DMS114 treated with DMSO at 0.1 percent for 48 hours (cell line): ENCODE data around the gene HOATZ.

Source experiments
- DNase-seq: peaks from one replicate; lab custom pipeline; 2025; ENCODE audit not compliant: unreplicated experiment; lab: John Stamatoyannopoulos, UW

HOATZ gene

DNA sequence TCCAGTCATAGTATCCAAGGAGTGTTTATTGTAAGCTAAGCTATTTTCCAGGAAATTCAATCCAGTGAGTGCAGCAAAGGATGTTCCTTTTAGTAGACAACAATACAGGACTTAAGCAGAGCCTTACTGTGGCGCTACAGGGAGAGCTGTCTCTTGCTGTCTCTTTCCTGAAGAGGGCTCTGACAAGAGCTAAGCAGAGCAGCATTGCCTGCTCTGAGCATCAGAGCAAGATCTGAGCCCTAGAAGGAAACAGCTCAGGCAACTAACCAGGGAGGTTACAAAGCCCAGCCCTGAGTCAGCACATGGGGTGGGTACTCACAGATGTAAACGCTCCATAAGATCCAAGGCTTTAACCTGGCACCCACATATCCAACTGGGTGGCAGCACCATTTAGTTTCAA lies 33.9 kb downstream of the HOATZ start:
- DNase-seq, result no peak

DNA sequence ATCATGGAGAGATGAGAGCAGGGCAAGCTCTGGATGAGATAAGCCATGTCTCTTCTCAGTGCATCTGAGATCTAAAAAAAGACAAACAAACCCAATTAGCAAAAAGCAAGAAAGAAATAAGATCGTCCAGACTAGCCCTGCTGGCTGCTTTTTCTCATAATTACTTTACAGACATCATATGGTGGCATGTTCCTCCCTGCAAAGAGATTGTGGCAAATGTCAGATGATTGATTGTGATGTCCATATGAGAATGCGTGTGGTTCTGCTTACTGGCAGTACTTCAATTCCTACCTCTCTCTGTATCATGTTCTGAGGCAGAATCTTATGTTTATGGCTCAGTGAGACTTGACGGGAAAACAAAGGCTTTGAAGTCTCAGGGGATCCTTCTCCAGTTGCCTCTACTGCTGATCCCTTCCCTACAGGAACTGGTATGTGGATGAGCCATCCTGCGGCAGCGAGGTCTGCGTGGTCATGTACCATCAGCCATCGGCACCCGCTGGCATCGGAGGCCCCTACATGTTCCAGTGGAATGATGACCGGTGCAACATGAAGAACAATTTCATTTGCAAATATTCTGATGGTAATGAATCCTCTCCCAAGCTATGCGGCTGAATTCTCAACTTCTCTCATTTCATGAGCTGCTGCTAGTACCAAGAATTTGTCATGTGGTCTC lies 34.8 kb downstream of the HOATZ start:
- no peak for DNase-seq

DNA sequence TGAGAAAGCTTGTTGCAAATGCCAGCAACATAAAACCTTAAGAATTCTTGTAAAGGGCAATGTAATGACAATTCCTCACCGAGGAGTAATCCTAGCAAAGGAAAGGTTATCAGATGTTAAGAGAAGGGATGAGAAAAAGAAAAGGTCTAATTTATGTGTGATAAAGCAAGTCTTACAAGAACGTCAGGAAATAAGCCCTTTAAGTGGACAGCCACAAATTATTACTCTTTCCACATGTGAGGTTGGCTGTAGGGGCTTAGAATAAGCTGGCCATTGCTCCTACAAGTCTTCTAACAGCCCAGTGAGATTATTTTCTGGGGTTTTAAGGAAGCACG lies 35.3 kb downstream of the HOATZ start:
- no peak for DNase-seq

DNA sequence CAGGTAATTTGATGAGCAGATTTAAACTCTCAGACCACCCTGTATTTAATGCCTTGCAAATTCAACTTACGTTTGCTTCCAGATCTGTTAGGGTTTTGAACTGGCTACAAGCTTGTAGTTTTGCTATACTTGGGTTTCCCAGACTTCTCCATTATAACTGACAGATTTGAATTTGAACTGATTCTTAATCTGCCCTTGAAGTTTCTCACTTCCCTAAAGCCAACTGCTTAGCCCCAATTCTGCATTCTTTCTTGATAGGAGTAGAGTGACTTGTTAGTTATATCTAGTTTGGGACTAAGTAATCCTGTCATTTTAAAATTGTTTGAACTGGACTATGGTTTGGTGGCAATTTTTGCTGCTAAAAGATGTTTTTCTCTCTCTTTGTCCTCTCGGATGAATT lies 35.7 kb downstream of the HOATZ start:
- DNase-seq, result no peak

DNA sequence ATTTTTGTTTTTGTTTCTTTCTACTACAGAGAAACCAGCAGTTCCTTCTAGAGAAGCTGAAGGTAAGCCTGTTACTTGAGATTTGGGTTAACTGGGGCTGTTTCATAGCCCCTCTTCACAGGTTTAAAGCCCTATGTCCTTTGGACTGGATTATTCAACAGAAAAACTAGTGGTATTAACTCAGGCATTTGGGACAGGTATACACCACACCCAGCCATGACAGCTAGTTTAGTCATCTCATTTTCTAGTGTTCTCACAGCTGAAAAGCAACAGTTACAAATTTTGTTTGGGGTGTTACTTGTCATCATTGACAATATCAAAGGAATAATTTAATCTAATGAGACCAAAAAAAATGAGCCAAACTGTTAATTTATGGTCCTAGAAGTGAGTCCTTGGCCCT lies 40.0 kb downstream of the HOATZ start:
- DNase-seq, result no peak

DNA sequence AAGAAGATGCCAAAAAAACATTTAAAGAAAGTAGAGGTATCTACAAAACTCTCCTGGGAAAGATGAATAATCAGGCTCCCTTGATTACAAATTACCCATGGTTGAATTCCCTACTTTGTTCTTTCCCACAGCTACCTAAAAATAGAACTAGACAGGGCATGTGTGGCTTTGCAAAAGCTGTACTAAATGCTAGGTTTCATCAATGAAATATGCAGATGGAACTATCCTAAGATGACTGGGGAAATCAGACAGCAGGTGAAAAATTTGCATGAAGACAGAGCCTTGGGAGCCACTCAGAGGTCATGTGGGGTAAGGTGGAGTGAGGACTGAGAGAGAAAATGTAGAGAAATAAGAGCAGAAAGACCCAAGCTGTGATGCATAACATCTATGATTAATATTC lies 40.7 kb downstream of the HOATZ start:
- DNase-seq, result no peak

DNA sequence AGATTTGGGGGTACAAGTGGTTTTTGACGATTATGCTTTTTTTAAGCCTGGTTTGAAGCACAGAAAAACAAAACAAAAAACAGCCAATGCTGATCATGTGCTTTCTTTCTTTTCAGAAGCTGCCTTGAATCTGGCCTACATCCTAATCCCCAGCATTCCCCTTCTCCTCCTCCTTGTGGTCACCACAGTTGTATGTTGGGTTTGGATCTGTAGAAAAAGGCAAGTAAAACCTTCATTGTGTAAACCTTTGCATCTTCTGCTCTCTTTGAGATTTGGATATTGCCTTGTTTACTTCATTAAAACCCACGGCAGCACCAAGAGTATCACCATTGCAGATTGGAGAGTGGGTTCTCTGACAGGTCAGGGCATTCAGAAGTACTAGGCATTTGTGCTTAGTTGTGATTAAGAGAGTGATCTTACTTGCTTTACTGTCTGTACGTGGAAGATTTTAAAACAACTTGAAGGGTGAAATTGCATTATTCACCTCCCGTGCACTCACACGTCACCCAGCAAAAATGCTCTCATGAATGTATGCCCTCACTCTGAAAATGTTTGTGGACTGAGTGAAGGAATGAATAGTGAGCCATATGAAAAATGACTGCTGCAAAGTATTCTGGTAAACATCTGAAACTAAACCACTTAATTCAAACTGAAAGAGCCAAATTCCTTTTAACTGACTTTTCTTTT lies 43.0 kb downstream of the HOATZ start:
- no peak for DNase-seq

DNA sequence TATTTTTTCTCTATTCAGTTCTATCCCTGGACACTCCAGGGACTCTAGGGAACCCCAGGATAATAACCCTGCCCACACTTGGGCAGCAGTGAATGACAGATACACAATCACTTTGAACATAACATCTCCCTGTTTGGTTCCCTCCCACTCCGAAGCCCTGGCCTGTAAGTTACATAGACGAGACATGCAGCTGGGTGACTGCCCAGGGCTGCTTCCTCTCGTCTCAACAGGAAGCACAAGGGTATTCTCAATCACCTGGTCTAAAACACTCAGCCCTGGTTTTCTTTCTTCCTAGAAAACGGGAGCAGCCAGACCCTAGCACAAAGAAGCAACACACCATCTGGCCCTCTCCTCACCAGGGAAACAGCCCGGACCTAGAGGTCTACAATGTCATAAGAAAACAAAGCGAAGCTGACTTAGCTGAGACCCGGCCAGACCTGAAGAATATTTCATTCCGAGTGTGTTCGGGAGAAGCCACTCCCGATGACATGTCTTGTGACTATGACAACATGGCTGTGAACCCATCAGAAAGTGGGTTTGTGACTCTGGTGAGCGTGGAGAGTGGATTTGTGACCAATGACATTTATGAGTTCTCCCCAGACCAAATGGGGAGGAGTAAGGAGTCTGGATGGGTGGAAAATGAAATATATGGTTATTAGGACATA lies 45.4 kb downstream of the HOATZ start:
- DNase-seq, result no peak

DNA sequence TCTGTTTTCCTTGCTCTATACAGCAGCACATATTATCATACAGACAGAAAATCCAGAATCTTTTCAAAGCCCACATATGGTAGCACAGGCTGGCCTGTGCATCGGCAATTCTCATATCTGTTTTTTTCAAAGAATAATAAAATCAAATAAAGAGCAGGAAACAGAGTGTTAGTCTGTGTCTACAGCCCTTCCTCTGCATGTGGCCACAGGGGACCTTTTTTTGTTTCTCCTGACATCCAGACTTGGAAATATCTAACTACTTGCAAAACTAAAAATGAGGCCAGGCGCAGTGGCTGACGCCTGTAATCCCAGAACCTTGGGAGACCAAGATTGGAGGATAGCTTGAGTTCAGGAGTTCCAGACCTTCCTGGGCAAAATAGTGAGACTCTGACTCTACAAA lies 46.2 kb downstream of the HOATZ start:
- DNase-seq, result no peak

DNA sequence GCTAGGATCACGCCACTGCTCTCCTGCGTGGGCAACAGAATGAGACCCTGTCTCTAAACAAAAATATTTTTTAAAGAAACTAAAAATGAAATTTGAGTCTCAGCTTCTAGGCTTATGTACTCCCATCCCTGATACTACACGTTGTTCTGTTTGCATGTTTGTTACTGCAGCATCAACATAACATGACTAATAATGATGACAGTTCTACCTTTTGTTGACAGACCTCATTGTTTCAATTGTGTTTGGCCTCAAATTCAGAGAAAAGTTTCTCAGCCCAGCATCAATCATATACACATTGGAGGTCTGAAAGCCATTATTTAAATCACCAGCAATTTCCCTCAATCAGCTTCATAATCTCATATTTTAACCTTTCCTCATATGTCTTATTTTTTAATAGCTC lies 46.7 kb downstream of the HOATZ start:
- DNase-seq, result no peak

DNA sequence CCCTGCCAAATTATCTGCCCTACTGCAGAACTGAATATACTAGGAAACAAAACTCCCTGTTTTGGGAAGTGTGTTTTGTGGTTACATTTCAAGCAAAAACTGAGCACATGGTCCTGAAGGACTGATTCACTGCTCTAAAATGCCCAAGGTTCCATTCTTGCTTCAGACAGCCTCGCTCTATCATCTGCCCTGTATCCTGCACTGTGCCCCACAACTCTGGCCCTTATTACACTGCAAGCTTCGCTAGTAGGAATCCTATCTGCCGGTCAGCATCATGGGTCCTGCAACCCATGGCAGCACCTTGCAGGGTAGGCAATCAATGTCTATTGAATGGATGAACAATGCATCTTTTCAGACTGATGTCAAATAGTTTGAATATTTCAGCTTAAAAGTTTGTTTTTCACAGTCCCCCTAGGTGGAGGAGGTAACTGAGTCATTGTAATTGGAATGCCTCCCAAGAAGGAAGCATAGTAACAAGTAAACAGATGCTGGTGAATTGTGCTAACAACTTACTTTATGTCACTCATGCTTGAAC lies 47.3 kb downstream of the HOATZ start:
- DNase-seq, result no peak

DNA sequence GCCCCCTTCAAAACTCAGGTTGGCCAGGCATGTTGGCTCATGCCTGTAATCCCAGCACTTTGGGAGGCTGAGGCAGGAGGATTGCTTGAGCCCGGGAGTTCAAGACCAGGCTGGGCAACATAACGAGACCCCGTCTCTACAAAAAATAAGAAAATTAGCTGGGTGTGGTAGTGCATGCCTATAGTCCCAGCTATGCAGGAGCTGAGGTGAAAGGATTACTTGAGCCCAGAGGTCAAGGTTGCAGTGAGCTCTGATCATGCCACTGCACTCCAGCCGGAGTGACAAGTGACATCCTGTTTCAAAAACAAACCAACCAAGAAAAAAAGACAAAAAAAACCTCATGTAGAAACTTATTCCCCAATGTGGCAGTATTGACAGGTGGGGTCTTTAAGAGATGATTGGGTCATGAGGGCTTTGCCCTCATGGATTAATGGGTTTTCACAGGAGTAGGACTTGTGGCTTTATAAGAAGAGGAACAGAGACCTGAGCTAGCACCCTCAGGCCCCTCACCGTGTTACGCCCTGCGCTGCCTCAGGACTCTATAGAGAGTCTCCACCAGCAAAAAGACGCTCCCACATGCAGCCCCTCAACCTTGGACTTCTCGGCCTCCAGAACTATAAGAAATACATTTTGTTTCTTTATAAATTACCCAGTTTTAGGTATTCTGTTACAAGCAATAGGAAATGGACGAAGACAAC lies 48.3 kb downstream of the HOATZ start:
- no peak for DNase-seq

DNA sequence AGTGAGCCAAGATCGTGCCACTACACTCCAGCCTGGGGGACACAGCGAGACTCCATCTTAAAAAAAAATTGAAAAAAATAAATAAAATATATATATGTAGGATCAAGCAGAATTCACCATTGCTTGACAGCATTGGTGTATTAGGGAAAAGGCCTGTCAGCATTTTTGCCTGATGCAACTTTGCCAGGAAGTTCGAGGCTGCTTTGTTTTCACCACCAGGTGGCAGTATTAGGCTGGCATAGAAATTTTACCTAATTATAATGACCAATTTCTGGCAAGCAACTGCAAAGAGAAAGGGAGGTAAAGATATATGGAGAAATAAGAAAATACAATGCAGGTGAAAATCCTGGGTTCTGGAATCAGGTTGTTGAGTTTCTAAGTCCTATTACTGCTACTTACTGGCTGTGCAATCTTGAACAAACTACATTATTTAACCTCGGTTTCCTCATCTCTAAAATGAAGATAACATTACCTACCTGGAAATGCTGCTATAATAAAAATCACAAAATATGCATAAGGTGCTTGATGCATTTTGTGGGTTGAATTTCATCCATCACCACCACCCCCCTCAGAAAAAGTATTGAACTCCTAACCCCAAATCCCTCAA lies 50.6 kb downstream of the HOATZ start:
- DNase-seq, result peak; percentile 14

DNA sequence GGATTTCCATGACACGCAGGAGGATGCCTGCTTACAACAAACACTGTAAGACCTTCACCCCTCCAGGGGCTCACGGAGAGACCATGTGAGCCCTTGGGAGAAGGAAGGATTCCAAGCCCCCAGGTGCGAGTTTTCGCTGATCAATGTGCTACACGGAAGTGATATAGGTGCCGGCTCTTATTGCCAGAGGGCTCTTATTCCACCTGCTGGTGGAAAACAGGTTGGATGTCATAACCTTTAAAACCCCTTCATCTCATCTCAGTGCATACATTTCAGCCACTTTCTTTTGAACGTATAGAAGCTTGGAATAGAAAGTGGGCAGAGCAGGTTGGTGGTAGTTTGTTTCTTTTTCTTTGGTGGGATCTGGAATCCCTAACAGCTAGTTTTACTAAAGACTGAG lies 51.7 kb downstream of the HOATZ start:
- DNase-seq, result no peak

DNA sequence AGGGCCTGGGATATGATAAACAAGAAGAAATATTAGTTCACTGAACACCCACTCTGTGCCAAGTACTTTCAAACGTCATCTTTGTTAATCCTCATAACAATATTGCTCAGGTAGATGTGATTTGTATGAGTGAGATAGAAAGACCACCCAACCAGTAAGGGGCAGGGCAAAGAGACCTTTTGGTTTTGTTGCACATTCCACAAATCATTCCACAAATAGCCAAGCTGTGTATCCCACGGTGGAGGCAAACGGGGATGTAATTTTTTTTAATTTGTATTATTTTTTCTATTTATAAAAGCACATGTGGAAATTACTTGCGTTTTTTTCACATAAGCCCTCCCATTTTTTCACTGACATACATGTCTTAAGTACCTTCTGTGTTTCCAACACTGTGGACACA lies 54.9 kb downstream of the HOATZ start:
- no peak for DNase-seq

DNA sequence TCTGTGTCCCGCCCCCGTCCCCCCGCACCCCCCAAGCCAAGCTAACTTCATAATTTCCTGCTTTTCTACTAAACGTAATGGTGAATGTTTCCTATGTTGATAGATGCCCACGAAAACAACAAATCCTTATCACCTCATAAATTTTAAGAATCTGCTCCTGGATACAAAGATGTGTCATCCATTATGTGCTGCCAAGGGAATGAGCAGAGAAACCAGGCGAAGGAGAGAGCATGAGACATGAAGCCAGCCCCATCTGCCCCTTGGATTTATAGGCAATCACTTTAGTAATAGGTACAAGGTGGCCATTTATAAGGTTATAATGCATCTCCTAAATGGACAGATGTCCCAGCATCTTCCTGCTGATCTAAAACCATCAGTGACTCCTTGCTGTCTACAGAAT lies 56.2 kb downstream of the HOATZ start:
- no peak for DNase-seq

DNA sequence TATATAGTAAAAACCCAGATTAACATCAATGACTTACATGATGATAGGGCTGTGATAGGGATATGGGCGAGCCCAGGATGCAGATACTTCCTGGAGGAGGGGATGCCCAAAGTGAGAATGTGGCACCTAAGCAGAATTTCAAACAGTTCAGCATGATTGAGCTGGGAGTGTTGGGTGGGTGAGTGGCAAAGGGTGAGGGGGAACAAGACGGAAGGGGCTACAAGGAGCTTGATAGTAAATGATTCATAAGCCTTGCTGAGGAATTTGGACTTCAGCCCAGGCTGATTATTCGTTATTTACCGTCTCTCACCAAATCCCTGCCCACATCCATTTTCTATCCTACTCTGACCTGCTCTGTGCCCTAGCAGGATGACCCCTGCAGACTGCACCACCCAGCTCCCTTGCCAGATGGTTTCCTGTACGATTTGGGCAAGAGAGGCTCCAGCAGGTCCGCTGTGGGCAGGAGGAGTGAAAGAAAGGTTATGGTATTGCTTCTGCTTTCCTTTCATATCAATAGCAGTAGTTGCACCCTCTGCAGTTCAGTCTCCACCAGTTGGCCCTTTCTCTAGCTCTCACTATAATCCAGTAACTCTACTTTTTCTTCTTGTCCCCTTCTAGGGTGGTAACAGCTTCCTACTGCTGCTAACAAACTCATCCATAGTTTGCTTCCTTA lies 57.4 kb downstream of the HOATZ start:
- no peak for DNase-seq

DNA sequence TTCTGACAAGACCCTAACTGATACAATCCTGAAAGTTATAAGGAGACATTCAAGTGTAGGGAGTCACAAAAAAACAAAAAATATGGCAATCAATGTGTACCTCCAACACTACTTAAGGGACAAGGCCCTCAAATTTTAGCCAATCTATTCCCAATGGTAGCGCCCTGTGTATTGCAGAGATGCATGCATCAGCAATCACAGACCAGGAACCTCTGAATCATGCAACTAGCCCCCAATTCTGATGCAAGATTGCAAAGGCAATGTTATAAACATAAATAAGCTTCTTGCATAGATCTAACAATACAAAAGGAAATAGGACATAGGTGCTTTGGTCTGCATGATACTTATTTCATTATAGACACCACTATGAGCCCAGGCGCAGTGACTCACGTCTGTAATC lies 58.0 kb downstream of the HOATZ start:
- no peak for DNase-seq

DNA sequence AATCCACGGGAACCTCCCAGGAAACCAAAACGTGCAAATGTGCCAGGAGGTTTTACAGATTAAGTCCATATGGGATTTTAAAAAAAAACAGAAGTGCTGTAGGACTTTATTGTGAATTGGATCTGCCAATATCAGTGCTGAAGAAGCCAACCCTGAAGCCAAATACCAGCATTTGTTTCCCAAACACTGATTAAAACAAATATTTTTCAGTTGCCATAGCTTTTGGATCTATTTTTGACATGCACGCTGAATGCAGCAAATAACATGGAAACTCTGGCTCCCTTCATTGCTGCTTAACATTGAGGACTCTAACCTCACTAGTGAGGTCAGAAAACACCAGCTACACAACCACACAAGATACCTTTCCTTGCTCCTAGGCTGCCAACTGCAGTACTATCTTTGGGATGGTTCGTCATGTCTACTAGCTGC lies 59.3 kb downstream of the HOATZ start:
- DNase-seq, result no peak

DNA sequence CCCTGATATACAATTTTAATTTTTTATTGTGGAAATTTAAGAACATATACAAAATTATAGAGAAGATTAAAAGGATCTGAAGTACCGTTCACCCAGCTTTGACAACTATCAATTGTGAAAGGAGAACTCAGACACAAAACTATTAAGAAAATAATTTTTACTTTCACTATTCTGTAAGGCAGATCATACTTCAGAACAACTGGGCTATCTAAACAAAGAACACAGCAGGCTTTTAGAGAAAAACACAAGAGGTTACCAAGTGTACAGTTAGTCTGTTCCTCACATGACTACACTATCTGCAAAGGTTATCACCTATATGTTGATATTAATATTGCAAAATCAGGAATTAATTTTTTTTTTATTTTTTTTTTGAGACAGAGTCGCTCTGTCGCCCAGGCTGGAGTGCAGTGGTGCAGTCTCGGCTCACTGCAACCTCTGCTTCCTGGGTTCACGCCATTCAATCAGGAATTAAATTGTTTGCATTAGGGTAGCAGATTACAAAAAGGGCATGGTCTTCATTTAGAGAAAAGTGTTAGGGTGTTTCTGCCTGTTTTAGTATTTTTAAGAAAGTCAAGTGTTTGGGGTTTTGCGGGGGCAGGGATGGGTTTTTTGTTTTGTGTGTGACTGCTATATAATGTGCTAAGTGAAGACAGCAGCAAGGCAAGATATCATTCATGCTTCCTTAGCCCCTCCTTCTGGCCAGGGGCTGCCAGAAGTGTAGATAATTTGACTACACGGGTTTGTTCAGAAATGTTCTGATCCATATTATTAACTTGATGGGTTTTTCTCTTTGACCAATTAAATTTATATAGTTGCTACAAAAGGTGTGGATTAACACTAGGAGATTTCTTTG lies 60.0 kb downstream of the HOATZ start:
- no peak for DNase-seq
